ENCODE data around the gene WDR74. TPM values are rescaled to one million over a fixed set of nuclear protein-coding genes. Genes with fewer than 3 reads are reported as not detected.

The WDR74 gene
- total and polyA plus RNA-seq, 2 of the 13 experiments (the other 11 are each of a cell fraction or from before 2014, with no cell fraction given): 77.0 to 83.3 TPM

DNA sequence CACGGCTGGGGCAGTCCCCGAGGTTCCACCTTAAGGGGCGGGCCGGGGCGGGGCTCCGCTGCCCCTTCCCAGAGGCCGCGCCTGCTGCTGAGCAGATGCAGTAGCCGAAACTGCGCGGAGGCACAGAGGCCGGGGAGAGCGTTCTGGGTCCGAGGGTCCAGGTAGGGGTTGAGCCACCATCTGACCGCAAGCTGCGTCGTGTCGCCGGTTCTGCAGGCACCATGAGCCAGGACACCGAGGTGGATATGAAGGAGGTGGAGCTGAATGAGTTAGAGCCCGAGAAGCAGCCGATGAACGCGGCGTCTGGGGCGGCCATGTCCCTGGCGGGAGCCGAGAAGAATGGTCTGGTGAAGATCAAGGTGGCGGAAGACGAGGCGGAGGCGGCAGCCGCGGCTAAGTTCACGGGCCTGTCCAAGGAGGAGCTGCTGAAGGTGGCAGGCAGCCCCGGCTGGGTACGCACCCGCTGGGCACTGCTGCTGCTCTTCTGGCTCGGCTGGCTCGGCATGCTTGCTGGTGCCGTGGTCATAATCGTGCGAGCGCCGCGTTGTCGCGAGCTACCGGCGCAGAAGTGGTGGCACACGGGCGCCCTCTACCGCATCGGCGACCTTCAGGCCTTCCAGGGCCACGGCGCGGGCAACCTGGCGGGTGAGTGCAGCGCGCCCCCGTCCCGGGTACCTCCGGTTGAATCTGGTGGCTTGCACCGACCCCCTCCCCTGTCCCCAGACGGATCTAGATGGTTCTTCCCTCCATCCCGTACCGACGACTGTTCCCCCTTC lies 41.6 kb upstream of the WDR74 start, which contains the start of gene SLC3A2 (continued):
- TF ChIP-seq ZXDC (CRISPR knock-in tag; IDR thresholded peaks at IDR 0.05): peak; percentile 87; the same call in 1 of the 2 replicates
- no peak for TF ChIP-seq MAFF (IDR thresholded peaks at IDR 0.05; ENCODE audit: low read depth, low read length)
- TF ChIP-seq NFE2L2 (IDR thresholded peaks at IDR 0.05; ENCODE audit: low read length): no peak
- no peak for TF ChIP-seq ZBTB10 (CRISPR knock-in tag; IDR thresholded peaks at IDR 0.05; ENCODE audit: borderline replicate concordance)
- no peak for TF ChIP-seq MTA3 (CRISPR knock-in tag; IDR thresholded peaks at IDR 0.05)
- TF ChIP-seq KAT8 (CRISPR knock-in tag; IDR thresholded peaks at IDR 0.05): peak; percentile 66
- no peak for TF ChIP-seq ZNF749 (CRISPR knock-in tag; IDR thresholded peaks at IDR 0.05; ENCODE audit: borderline replicate concordance)
- peak; percentile 36; the same call in 1 of the 2 replicates for TF ChIP-seq MED13 (CRISPR knock-in tag; IDR thresholded peaks at IDR 0.05)
- TF ChIP-seq ZNF629 (CRISPR knock-in tag; conservative IDR thresholded peaks at IDR 0.05): 0 out of 2 replicates have a peak, but pooled peaks have one; percentile 5
- TF ChIP-seq NCOR1 (IDR thresholded peaks at IDR 0.05; ENCODE audit: borderline replicate concordance, low read length): 0 out of 2 replicates have a peak, but pooled peaks have one; percentile 23
- TF ChIP-seq TFDP1 (CRISPR knock-in tag; IDR thresholded peaks at IDR 0.05; ENCODE audit: borderline replicate concordance): peak; percentile 75; the same call in 1 of the 2 replicates
- TF ChIP-seq ZNF75D (CRISPR knock-in tag; IDR thresholded peaks at IDR 0.05; ENCODE audit: borderline replicate concordance): no peak
- no peak for TF ChIP-seq ZNF720 (CRISPR knock-in tag; IDR thresholded peaks at IDR 0.05)
- TF ChIP-seq ZNF737 (CRISPR knock-in tag; IDR thresholded peaks at IDR 0.05; ENCODE audit: borderline replicate concordance): peak; percentile 90; the same call in 1 of the 2 replicates
- no peak for TF ChIP-seq SOX5 (CRISPR knock-in tag; IDR thresholded peaks at IDR 0.05; ENCODE audit: borderline replicate concordance)
- TF ChIP-seq KLF12 (CRISPR knock-in tag; IDR thresholded peaks at IDR 0.05; ENCODE audit: borderline replicate concordance): no peak
- peak; percentile 79 for TF ChIP-seq CHD2 (IDR thresholded peaks at IDR 0.05; ENCODE audit: low read depth, low read length)
- TF ChIP-seq ZNF337 (CRISPR knock-in tag; IDR thresholded peaks at IDR 0.05; ENCODE audit: borderline replicate concordance, low read depth): peak; percentile 80
- TF ChIP-seq PCBP1 (IDR thresholded peaks at IDR 0.05; ENCODE audit: borderline replicate concordance, low read depth, low read length): no peak; the same call in 1 of the 2 replicates
- peak; percentile 97 for TF ChIP-seq POLR2AphosphoS5 (IDR thresholded peaks at IDR 0.05; ENCODE audit: low read depth, low read length)
- no peak for TF ChIP-seq ZNF430 (CRISPR knock-in tag; IDR thresholded peaks at IDR 0.05)
- TF ChIP-seq ZNF251 (CRISPR knock-in tag; IDR thresholded peaks at IDR 0.05): no peak

Data from HepG2 (cell line).